AG04449 (cell line): Measurements from ENCODE around the gene CWC22.
A peak's percentile ranks its signal among the peaks of the same experiment; 100 is the strongest.

Experiments used
- CTCF ChIA-PET: fragments of 350-600 bp; formaldehyde crosslinking; extraction: SDS; loops from one replicate; lab custom pipeline; 2021; ENCODE audit warnings: antibody characterized with exemption; lab: Yijun Ruan, JAX
- POLR2A ChIA-PET: fragments of 400-600, 350-600 bp; formaldehyde crosslinking; extraction: SDS; loops from one replicate; lab custom pipeline; 2020; ENCODE audit warnings: antibody characterized with exemption, inconsistent platforms; lab: Yijun Ruan, JAX
- DNase-seq: peaks from one replicate; pipeline ENCODE4 v3.0.0-alpha.2; 2010; ENCODE audit warnings: low read depth, low spot score
- H3K4me3 ChIP-seq: 2 replicates; pipeline ENCODE4 v1.5.1; 2011; ENCODE audit warnings: low read depth, mild to moderate bottlenecking, control low read depth, low read length
- TF ChIP-seq, protein P1 (sequence below): IDR thresholded peaks from one replicate; pipeline ENCODE4 v1.5.1; 2011; ENCODE audit warnings: mild to moderate bottlenecking, moderate library complexity, low read length, control low read depth, inconsistent platforms; ENCODE audit not compliant: insufficient read depth; ENCODE audit errors: missing control alignments

CWC22 gene

DNA sequence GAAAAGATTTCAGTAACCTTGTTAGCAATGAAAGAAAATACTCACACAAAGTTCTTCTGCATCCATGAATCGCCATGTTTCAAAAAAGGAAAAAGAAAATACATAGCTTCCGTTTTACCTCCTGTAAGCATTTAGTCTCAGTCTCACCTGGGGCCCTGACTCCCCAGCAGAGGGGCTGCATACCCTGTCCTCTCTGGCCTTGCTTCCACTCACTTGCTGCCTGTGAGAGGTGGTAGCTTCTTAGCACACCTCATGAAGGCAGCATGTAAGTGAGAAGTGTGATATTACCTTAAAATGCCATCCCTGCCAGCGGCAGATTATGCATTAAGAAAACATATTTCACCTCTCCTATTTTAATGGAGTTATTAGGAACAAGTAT, 96.4 kb downstream of the CWC22 start:
- H3K4me3 ChIP-seq: no peak overlapping the region
- ChIA-PET POLR2A (no interaction called here), CTCF (interaction anchor here (0.6 kb wide), 1 partner anchor 146 kb away, joined by 3 read pairs; no protein-coding TSS in a partner anchor)
- TF ChIP-seq, protein P1, sequence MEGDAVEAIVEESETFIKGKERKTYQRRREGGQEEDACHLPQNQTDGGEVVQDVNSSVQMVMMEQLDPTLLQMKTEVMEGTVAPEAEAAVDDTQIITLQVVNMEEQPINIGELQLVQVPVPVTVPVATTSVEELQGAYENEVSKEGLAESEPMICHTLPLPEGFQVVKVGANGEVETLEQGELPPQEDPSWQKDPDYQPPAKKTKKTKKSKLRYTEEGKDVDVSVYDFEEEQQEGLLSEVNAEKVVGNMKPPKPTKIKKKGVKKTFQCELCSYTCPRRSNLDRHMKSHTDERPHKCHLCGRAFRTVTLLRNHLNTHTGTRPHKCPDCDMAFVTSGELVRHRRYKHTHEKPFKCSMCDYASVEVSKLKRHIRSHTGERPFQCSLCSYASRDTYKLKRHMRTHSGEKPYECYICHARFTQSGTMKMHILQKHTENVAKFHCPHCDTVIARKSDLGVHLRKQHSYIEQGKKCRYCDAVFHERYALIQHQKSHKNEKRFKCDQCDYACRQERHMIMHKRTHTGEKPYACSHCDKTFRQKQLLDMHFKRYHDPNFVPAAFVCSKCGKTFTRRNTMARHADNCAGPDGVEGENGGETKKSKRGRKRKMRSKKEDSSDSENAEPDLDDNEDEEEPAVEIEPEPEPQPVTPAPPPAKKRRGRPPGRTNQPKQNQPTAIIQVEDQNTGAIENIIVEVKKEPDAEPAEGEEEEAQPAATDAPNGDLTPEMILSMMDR: no peak
- DNase-seq: no peak

DNA sequence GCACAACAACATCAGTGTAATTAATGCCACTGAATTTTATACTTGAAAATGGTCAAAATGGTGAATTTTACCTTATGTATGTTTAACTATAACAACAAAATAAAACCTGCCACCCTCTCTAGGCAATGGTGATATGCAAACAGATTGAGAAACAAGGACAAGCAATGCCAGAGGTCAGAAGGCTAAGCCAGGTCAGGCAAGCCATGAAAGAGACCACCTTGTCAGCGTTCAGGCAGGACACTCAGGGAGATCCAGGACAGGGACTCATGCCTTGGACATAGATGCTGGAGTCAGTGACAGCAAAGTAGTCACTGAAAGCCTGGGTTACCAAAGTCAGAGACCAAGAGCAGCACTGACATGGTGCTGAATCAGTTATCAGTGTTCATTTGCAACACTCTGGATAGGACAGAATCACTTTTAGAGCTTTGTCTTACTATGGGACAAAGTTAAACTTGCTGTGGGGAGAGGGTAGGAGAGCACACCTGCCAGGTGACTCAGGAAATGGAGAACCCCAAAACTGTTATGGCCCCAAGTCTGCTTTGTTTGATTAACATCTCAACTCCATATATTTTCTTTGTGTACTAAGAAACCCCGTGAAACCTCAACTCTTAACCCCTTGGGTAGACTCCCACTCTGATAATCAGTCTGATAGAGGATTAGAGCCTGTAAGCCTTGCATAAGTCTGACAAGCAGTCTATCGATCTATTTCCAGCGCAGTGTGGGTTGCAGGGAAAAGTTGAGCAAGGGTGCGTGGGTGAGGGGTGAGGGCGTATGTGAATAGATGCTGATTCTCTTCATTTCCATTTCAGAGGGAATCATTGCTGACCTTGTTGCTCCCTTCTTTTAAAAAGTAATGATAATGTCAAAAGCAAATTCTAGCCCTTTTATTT, 97.0 kb downstream of the CWC22 start:
- DNase-seq: no peak
- no peak overlapping the region for H3K4me3 ChIP-seq
- TF ChIP-seq, protein P1: no peak
- CTCF ChIA-PET: interaction anchor here (0.6 kb wide), 1 partner anchor 147 kb away, joined by 3 read pairs; no protein-coding TSS in a partner anchor
- POLR2A ChIA-PET: no interaction called here

GRCh38 chr2:179900655-179901054, 106.4 kb downstream of the CWC22 start:
- ChIA-PET POLR2A (no interaction called here), CTCF (no interaction called here)
- no peak overlapping the region for H3K4me3 ChIP-seq
- TF ChIP-seq, protein P1: no peak
- no peak for DNase-seq

DNA sequence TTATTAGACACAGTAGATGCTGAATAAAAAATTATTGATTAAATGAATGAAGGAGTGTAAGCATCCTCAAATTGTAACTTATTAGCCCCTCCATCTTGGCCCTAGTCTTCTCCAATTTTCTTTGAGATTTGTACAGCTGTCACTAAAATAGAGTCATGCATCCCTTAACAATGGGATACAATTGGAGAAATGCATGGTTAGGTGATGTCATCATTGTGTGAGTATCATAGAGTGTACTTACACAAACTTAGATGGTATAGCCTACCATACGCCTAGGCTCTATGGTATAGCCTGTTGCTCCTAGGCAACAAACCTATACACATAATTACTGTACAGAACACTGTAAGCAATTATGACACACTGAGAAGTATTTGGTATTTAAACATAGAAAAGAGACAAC, 107.4 kb downstream of the CWC22 start:
- CTCF ChIA-PET: interaction anchor here (0.7 kb wide), 1 partner anchor 14 kb away, joined by 3 read pairs; no protein-coding TSS in a partner anchor

GRCh38 chr2:179898873-179899272, 108.2 kb downstream of the CWC22 start:
- ChIA-PET POLR2A (no interaction called here), CTCF (interaction anchor here (0.7 to 0.8 kb wide), 2 partner anchors 14 to 49 kb away, joined by 3 read pairs; no protein-coding TSS in a partner anchor)
- TF ChIP-seq, protein P1: peak; percentile 30
- no peak for DNase-seq
- no peak overlapping the region for H3K4me3 ChIP-seq

More for the DNA sequence above, 107.4 kb downstream of the CWC22 start:
- TF ChIP-seq, protein P1: no peak
- no peak overlapping the region for H3K4me3 ChIP-seq
- POLR2A ChIA-PET: no interaction called here
- no peak for DNase-seq
